Neutrophil (primary cell): ENCODE data around the gene DIPK1B.
A peak's percentile ranks its signal among the peaks of the same experiment; 100 is the strongest.
"Not testable (repeated sequence)": the region's sequence is repeated elsewhere in the genome, so short reads cannot be mapped to it uniquely, and the experiment has no call there.

ENCODE experiments used
- H3K27ac ChIP-seq: fragments of 200-600 bp; sonication (generic); 2 replicates; pipeline ENCODE4 v1.5.1; 2016; ENCODE audit warnings: mild to moderate bottlenecking, moderate library complexity
- H3K27me3 ChIP-seq: fragments of 200-600 bp; sonication (generic); 2 replicates; pipeline ENCODE4 v1.6.0; 2016; ENCODE audit warnings: mild to moderate bottlenecking
- H3K36me3 ChIP-seq: fragments of 200-600 bp; sonication (generic); 2 replicates; pipeline ENCODE4 v1.5.1; 2017
- H3K4me1 ChIP-seq, 2 experiments: fragments of 200-600 bp in 1 of 2; sonication (generic) in 1 of 2; 1 replicate in 1 of 2; 2 replicates in 1 of 2; pipeline versions ENCODE4 v1.5.1 to v1.6.1; 2013 to 2016; ENCODE audit warnings: low read depth in 1 of 2, low read length in 1 of 2, mild to moderate bottlenecking in 1 of 2, moderate library complexity in 1 of 2; ENCODE audit not compliant: control insufficient read depth in 1 of 2, insufficient read depth in 1 of 2
- H3K4me3 ChIP-seq, 2 experiments: fragments of 200-600 bp in 1 of 2; sonication (generic) in 1 of 2; 1 replicate in 1 of 2; 2 replicates in 1 of 2; pipeline ENCODE4 v1.5.1; 2013 to 2016; ENCODE audit warnings: low read depth in 1 of 2, low read length in 1 of 2, mild to moderate bottlenecking in 1 of 2, moderate library complexity in 1 of 2
- H3K9me3 ChIP-seq: fragments of 200-600 bp; sonication (generic); 2 replicates; pipeline ENCODE4 v1.5.1; 2016
- TF ChIP-seq, protein P1 (sequence below): fragments of 200-600 bp; sonication (generic); IDR thresholded peaks from 2 replicates; pipeline ENCODE4 v1.5.1; 2016; ENCODE audit warnings: antibody characterized with exemption

DIPK1B gene

GRCh38 chr9:136700959-136701667 is 11.3 kb upstream of the DIPK1B start:
- no peaks in the 10 kb centered on the region for H3K36me3 ChIP-seq
- H3K27ac ChIP-seq: peak overlapping the region; percentile 43
- H3K4me1 ChIP-seq: peaks cover 77 to 83% of the 10 kb centered on the region in 2 experiments
- H3K9me3 ChIP-seq: no peaks in the 10 kb centered on the region
- TF ChIP-seq, protein P1, sequence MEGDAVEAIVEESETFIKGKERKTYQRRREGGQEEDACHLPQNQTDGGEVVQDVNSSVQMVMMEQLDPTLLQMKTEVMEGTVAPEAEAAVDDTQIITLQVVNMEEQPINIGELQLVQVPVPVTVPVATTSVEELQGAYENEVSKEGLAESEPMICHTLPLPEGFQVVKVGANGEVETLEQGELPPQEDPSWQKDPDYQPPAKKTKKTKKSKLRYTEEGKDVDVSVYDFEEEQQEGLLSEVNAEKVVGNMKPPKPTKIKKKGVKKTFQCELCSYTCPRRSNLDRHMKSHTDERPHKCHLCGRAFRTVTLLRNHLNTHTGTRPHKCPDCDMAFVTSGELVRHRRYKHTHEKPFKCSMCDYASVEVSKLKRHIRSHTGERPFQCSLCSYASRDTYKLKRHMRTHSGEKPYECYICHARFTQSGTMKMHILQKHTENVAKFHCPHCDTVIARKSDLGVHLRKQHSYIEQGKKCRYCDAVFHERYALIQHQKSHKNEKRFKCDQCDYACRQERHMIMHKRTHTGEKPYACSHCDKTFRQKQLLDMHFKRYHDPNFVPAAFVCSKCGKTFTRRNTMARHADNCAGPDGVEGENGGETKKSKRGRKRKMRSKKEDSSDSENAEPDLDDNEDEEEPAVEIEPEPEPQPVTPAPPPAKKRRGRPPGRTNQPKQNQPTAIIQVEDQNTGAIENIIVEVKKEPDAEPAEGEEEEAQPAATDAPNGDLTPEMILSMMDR: no peak
- peaks cover 9% of the 10 kb centered on the region for H3K27me3 ChIP-seq
- H3K4me3 ChIP-seq: peak overlapping the region; percentile 21 to 36

GRCh38 chr9:136701668-136702053 is 10.7 kb upstream of the DIPK1B start:
- peak overlapping the region; percentile 43 for H3K27ac ChIP-seq

DNA sequence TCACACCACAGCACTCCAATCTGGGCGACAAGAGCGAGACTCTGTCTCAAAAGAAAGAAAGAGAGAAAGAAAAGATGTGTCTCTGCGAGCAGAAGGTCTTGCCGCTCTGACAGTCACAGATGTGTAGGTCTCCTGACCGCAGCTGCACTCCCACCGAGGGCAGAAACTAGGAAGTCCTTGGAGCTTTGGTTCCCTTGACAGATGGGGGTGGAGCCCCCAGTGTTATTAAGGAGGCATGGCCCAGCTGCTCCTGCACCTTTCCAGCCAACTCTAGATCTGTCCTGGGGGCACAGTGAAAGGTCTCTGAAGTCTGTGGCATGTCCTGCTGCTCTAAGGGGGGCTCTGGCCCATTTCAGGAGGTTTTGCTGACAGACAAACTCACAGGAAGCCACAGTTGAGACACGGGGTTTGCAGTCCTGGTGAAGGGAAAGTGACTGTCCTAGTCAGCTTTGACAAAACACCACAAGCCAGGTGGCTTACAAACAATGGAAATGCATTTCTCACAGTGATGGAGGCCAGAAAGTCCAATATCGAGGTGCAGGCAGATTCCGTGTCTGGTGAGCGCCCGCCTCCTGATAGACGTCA is 9.0 kb upstream of the DIPK1B start:
- H3K36me3 ChIP-seq: no peaks in the 10 kb centered on the region
- H3K27me3 ChIP-seq: peaks cover 9% of the 10 kb centered on the region
- TF ChIP-seq, protein P1: no peak
- no peaks in the 10 kb centered on the region for H3K9me3 ChIP-seq
- no peak overlapping the region for H3K27ac ChIP-seq
- H3K4me1 ChIP-seq: peaks cover 57 to 62% of the 10 kb centered on the region in 2 experiments
- H3K4me3 ChIP-seq: no peak overlapping the region

More at GRCh38 chr9:136701668-136702053, 10.7 kb upstream of the DIPK1B start:
- TF ChIP-seq, protein P1: no peak
- no peaks in the 10 kb centered on the region for H3K36me3 ChIP-seq
- H3K9me3 ChIP-seq: no peaks in the 10 kb centered on the region
- H3K4me1 ChIP-seq: peaks cover 72 to 78% of the 10 kb centered on the region in 2 experiments
- peaks cover 9% of the 10 kb centered on the region for H3K27me3 ChIP-seq
- H3K4me3 ChIP-seq: peak overlapping the region; percentile 21 to 36

DNA sequence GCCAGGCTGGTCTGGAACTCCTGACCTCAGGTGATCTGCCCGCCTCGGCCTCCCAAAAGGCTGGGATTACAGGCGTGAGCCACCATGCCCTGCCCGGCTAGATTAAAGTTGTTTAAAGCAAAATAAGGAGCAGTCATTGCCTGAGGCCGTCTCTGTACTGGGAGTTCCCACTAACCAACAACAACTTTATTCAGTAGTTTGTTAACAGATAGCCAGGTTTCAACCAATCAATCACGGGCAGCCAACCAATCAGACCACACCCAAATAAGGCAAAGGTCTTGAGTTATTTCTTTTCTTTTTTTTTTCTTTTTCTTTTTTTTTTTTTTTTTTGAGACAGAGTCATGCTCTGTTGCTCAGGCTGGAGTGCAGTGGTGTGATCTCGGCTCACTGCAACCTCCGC is 7.6 kb upstream of the DIPK1B start:
- H3K27me3 ChIP-seq, H3K4me3 ChIP-seq, H3K27ac ChIP-seq, H3K9me3 ChIP-seq, H3K36me3 ChIP-seq: not testable (repeated sequence)
- peaks cover 43 to 49% of the 10 kb centered on the region in 2 experiments for H3K4me1 ChIP-seq

DNA sequence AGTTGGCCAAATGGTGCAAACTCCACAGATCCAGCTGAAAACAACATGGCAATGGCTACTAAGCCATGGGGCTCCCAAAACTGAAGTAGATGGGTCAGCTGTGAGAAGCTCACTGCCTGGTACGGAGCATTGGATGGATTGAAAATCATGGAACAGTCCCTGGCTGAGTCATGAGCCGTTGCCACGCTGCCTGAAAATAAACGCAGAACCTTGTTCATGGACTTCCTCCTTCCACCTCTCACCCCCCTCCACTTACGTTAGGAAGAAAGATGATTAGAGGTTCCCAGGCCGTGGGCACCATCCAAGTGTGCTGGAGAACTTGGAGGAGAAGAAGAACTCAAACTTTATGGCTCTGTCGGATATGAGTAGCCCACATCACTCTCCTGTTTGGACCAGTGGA is 6.8 kb upstream of the DIPK1B start:
- peaks cover 15% of the 10 kb centered on the region for H3K27me3 ChIP-seq
- H3K4me1 ChIP-seq: peaks cover 35 to 41% of the 10 kb centered on the region in 2 experiments
- H3K36me3 ChIP-seq: no peaks in the 10 kb centered on the region
- TF ChIP-seq, protein P1: no peak
- H3K9me3 ChIP-seq: no peaks in the 10 kb centered on the region
- no peak overlapping the region for H3K27ac ChIP-seq
- H3K4me3 ChIP-seq: no peak overlapping the region

- Histone ChIP-seq H3K36me3 (no peaks in the 10 kb centered on the region), H3K4me1 (peaks cover 26 to 34% of the 10 kb centered on the region in 2 experiments), H3K27me3 (peaks cover 20% of the 10 kb centered on the region), H3K4me3 (no peak overlapping the region), H3K27ac (no peak overlapping the region), H3K9me3 (no peaks in the 10 kb centered on the region)
- TF ChIP-seq, protein P1: no peak
Observed at GRCh38 chr9:136707011-136707410, 5.4 kb upstream of the DIPK1B start.
